T-helper 2 cell treated with Interferon-gamma antibody and Interleukin-4, amounts not matched to agents 100 ng/mL and 5 ng/mL, for 36 hours (primary cell): ENCODE results near the gene GRIK2. TPM values are rescaled to one million over a fixed set of nuclear protein-coding genes. Genes with fewer than 3 reads are reported as not detected.

Experiments used
- intact Hi-C: fragments of 100-400 bp; cut with micrococcal nuclease; formaldehyde crosslinking; loops from one replicate; pipeline ENCODE4 v1.15.1; 2023
- total RNA-seq: library from RNA; stranded (reverse); gene quantifications from 2 replicates; pipeline ENCODE4 v1.2.3, GENCODE V29; 2022

Gene GRIK2
- total RNA-seq, 1 donor from 2014 or later: not detected

GRCh38 chr6:101537753-101538316 lies 144.3 kb downstream of the GRIK2 start:
- intact Hi-C loops: no loop called here

DNA sequence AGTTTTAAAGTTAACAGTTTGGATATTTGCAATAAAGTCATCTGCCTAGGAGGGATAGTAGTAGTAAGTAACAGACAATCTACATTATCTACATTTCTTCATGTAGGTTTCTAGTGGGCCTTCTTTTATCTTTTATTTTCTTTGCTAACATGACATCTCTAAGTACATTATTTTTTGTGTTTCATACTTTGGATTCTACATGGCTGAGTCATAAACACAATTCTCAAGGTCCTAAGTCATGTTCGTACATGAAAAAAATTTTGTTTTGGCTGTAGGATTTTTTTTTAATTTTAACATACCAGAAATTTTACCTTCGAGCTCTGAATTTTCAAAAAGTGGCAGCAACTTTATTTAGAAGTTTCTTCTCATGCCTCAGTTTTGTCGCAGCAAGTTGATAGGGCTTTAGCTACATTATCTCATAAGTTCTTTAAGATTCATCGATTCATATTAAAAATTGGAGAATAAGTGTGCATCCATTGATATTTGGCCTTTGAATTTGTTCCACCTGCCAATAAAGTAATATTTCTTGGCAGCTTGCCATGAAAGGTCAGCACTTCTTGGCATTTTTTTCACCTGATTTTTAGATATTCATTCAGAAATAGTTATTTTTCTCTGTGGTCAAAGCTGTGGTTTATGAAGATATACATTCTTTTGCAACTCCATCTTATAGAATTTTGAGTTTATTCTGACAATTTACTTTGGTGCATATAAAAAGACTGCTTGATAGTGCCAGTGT lies 146.2 kb downstream of the GRIK2 start:
- intact Hi-C loops: no loop called here

GRCh38 chr6:101541894-101542293 lies 148.4 kb downstream of the GRIK2 start:
- intact Hi-C loops: no loop called here

DNA sequence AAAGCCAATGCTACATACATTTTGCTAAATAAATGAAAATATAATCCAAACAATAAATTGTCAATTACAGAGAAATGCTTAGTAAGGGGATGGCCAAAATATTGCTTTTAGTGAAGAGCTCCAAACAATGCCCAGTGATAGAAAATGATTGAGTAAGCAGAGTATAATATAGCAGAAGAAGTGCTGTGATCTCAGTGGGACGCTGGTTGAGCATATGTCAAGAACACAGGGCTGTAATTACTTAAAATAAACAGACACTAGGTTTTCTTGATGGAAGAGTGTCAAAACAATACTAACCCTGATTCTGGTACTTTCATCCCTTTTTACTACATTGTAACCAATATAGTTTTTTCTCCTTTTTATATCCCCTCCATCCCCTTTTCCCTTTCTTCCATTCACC lies 150.3 kb downstream of the GRIK2 start:
- intact Hi-C loops: no loop called here

DNA sequence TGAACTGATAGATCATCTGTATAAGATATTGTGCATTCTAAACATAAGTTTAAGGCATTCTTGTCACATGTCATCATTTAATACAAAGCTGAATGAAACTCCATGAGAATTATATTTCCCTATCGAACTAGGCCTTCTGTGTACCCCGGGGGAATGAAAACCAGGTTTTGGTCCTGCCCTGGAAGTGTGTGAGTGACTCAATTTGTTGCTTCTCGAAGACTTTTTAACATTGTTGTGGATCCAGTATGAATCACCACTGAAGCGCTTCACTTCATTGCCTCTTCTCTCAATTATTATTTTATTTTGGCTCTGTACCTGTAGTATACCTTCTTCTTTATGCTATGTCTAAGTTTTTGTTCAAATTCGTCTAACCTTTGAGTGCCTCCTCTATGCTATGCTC lies 150.8 kb downstream of the GRIK2 start:
- intact Hi-C loops: no loop called here

DNA sequence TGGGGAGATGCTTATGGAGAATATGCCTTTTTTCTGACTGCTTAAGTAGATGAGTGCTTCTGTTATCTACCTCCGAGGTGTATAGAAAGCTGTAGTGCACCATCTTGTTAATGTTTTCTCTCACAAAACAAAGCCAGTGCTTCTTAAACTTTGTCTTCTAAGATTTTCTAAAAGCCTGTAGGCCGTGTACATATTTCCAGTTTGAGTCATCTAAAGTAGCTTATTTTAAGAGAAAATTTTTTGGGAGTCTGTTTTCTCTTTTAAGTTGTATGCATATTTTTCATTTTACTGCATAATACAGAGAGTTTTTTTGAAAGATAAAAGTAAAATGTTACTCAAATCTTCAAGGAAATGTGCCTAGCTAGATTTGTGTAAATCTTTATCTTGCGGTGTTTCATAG lies 151.7 kb downstream of the GRIK2 start:
- intact Hi-C loops: no loop called here

DNA sequence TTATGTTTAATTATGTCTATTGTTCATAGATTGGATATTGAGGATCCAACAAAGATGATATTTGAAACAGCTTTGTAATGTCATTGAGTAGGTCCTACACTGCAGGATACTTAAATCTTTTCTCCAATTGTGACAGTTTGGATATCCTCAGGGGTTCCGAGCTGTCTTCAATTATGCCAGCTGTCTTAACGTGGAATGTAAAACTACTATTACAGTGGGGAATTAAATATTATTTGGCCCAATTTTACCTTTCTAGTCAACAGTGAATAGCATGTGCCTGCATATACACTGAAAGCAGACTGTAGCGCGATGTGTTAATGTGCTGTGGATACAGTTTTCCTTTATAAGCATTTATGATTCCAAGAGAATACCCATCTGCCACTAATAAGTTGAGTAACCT lies 156.9 kb downstream of the GRIK2 start:
- intact Hi-C loops: no loop called here

DNA sequence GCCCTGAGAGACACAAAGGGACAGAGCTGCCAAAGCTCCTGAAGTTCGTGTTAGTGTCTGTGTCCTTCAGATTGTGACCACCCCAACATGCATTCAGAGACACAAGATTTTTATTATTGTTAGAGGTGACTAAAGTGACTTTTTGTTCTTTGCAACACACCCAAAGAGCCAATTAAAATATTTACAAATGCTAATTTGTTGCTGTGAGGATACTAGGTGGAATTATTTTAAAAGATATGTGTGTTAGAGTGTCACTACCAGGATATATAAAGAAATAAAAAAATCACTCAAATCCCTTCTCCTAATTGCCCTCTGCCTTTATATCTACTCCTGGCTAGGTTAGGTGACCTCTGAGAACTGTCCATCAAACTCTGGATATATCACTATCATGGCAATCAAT lies 160.7 kb downstream of the GRIK2 start:
- intact Hi-C loops: no loop called here

GRCh38 chr6:101558712-101559111 lies 165.2 kb downstream of the GRIK2 start:
- intact Hi-C loops: no loop called here

DNA sequence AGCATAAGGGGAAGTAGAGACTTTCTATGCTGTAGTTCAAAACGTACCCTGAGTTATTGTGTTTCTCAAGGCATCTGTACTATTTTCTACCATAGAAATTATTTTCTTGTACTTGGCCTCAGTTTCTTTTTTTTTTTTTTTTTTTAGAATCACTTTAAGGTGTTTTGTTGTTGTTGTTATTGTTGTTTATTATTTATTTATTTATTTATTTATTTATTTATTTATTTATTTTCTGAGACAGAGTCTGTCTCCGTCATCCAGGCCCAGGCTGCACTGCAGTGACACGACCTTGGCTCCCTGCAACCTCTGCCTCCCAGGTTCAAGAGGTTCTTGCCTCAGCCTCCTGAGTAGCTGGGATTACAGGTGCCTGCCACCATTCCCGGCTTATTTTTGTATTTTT lies 179.1 kb downstream of the GRIK2 start:
- intact Hi-C loops: no loop called here

DNA sequence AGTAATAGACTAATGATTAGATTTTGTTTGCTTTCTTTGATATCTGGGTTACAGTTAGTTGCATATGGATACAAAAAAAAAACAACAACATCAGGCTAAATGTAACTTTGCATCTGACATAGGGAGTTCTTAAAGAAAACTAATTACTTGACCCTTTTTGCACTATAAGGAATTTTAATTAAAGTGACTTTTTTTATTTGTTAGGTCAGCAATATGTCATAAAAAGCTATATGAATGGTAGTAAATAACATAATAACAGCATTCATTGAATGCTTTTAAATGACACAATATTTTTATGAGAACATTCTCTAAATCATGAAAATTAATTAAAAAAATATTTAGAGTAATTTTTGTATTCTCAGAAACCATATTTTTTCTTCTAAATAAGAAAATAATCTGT lies 183.6 kb downstream of the GRIK2 start:
- intact Hi-C loops: no loop called here

- intact Hi-C loops: no loop called here
These were observed 184.8 kb downstream of the GRIK2 start for GRCh38 chr6:101578306-101578705.

DNA sequence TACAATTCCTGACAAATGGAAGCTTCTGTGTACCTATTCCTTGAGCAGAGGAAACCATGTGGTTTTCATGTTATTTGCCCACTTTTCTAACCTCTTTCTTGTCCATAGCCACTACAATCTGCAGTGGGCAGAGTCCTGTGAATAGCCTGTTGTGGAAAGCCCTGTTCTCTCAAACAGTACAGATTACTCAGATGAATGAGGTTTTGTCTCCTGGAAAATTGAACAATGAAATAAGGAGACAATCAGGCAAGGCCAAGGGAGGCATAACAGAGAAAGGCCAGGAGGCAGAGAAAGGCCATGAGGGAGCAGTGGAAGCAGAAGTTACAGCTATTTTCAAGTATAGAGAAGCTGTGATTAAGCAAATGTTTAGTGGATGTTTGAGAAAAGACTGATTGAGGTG lies 189.3 kb downstream of the GRIK2 start:
- intact Hi-C loops: no loop called here

DNA sequence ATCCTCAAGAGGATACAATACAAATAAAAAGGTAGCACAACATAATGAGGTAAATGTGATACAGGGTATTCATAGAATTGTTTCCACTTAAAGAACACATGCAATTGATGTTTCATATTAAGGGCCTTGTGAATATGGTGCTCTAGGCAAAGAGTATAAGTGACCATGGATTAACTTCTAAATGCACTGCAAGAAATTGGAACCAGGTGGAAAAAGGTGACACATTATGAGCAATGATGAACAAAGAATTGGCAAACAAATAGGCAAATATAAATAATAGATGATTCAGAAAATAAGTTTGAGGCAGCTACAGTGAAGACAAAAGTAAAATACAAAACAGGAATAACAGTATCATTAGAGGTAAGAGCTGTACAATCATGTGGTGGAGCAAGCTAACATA lies 192.0 kb downstream of the GRIK2 start:
- intact Hi-C loops: no loop called here

- intact Hi-C loops: no loop called here
These were observed 194.8 kb downstream of the GRIK2 start for GRCh38 chr6:101588343-101588742.

GRCh38 chr6:101595276-101595675 lies 201.8 kb downstream of the GRIK2 start:
- intact Hi-C loops: no loop called here

DNA sequence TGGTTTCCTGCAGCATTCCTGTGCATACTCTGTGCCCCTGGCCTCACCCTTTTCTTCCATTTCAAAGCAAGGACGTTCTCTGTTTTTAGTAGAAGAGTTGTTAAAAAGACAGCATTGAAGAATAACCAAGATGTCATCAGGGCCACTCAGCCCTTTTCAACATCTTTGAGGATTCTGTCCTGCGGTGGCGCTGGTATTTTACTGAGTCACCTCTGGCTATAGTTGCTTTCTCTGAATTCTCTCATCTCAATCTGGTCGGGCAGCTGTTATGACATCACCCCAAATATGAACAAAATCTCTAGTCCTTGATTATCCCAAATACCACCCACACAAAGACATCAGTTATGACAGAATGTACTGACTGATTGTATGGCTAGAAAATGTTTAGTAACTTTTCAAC lies 204.2 kb downstream of the GRIK2 start:
- intact Hi-C loops: no loop called here

- intact Hi-C loops: no loop called here
These were observed 211.9 kb downstream of the GRIK2 start for GRCh38 chr6:101605426-101605825.

- intact Hi-C loops: no loop called here
These were observed 212.4 kb downstream of the GRIK2 start for GRCh38 chr6:101605874-101606273.

DNA sequence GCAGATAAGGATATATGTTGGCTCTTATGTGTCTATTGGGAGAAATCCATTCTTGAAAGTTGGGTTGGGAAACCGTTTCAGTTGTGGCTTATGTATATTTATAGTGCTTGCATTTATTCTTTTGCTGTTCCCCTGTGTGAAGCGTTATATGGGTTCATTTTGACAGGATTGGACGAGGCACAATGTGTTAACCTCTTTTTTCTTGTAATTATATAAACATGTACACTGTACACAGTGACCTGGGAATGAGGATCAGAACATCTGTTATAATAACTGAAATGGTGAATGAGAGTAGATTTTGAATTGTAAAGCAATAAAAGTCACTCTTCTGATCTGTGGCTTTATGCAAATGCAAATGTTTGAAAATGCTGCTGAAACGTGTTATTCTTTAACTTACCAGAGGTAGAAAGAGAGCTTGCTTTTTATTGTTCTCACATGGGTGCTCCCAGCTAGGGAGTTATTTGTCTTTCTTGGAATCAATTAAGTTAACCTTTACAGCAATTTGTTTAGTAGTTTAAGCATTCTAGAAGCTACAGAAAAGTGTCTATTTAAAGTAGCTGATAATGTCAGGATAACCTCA lies 213.7 kb downstream of the GRIK2 start:
- intact Hi-C loops: no loop called here

DNA sequence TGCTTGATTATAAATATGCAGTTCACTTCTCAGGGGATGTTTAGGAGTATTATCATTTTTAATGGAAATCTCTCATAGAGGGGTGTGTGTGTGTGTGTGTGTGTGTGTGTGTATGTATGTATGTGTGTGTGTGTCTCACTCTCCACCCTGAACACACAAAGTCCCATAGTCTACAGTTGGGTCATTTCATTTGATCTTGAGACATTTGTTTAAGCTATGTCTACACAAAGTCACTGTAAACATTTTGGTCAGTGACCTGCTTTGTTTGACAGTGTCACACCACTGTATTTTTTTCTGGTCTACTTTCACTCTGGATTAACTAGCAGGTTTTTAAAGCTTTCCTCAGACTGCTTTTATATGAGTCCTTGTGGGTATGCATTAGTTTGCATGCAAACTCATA lies 215.2 kb downstream of the GRIK2 start:
- intact Hi-C loops: no loop called here

DNA sequence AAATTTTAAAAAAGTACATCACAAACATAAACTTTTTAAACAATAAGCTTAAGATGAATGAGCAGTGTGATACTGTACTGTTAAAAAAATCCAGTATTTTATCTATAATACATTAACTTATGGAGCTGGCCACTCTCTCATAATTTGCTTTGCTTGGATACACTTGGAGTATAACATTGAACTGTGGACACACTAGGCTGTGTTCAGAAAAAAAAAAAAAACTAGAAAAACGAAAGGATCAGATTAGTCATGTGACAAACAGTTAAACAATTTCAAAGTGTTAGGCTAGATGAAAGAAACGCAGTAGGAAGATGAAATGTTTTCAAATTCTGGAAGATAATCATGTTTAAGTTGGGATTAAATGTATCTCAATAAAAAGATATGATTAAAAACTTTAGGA lies 220.0 kb downstream of the GRIK2 start:
- intact Hi-C loops: no loop called here

- intact Hi-C loops: no loop called here
These were observed 221.3 kb downstream of the GRIK2 start for GRCh38 chr6:101614774-101615173.
